HG02571 (cell line): ENCODE data around the gene LINC01488.

Experiments
- ATAC-seq: cut with Tn5 transposase; IDR thresholded peaks from one replicate; pipeline ENCODE4 v1.9.1; 2021; ENCODE audit warnings: mild to moderate bottlenecking, moderate library complexity; ENCODE audit not compliant: unreplicated experiment

LINC01488 gene

GRCh38 chr11:69541501-69542313 is 60.2 kb downstream of the LINC01488 start:
- ATAC-seq: no peak

DNA sequence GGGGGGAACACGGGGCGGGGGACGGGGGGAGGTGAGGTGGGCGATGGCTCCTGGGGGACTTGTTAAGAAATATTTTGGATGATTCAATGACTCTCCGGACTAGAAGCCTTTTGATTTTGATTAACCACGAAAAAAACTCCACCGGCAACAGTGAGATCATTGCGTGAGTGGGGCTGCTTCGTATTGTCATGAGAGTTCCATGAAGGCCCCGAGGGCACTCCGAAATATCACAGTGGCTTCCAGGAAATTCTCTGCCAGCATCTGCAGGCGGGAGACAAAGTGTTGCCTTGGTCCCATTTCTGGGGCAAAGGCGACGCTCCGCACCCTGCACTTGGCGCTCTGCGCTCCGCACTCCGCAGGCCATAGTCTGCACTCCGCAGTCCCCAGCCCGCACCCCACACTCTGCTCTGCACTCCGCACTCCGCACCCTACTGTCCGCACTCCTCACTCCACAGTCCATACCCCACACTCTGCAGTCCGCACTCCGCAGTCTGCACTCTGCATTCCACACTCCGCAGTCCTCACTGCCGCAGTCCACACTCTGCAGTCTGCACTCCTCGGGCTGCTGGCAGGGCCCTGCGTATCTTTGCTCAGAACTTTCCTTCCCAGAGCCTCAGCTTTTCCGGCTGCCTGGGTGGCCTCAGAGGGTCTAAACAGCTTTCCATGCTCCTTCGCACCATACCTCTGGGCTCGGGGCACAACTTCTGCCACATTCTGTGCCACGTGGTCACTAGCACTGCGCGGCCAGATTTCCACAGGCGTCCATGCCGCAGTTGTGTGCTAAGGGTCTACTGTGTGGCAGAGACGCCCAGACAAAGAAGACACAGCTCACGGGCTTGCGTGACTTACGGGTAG is 61.1 kb downstream of the LINC01488 start:
- ATAC-seq: no peak
